Panc1 (cell line): ENCODE results near the gene C1QC. TPM values are rescaled to one million over a fixed set of nuclear protein-coding genes. Genes with fewer than 3 reads are reported as not detected.

Experiments used
- ATAC-seq: fragments of 200-7000 bp; cut with Tn5 transposase; 2 replicates; pipeline ENCODE4 v1.9.1; 2020; ENCODE audit warnings: mild to moderate bottlenecking, moderate library complexity
- BruUV-seq: library from RNA; stranded (reverse); fragments of 400-500 nt; replicated peaks from 2 replicates; lab custom pipeline; 2021; lab: Mats Ljungman, UMichigan
- CTCF ChIA-PET: fragments of 300-600 bp; sonication (Branson Sonifier 250); formaldehyde crosslinking; loops from one replicate; lab custom pipeline; 2022; ENCODE audit warnings: antibody characterized with exemption; lab: Charles Lee
- POLR2A ChIA-PET: fragments of 300-600 bp; sonication (Branson Sonifier 250); formaldehyde crosslinking; loops from one replicate; lab custom pipeline; 2022; ENCODE audit warnings: antibody characterized with exemption; lab: Charles Lee
- DNase-seq: peaks from one replicate; pipeline ENCODE4 v3.0.0-alpha.2; 2010; ENCODE audit warnings: low read depth, low spot score
- H3K27ac ChIP-seq: 2 replicates; pipeline ENCODE4 v1.5.1; 2011; ENCODE audit warnings: mild to moderate bottlenecking, low read length, inconsistent platforms
- H3K27me3 ChIP-seq: fragments of 200-500 bp; sonication (Bioruptor generic); 2 replicates; pipeline ENCODE4 v1.6.0; 2014; ENCODE audit warnings: low read length, inconsistent platforms; ENCODE audit not compliant: control insufficient read depth, insufficient read depth
- H3K36me3 ChIP-seq: fragments of 200-500 bp; sonication (Bioruptor generic); 2 replicates; pipeline ENCODE4 v1.5.1; 2014; ENCODE audit warnings: inconsistent platforms, mild to moderate bottlenecking, low read length, moderate library complexity; ENCODE audit not compliant: control insufficient read depth, insufficient read depth
- H3K4me1 ChIP-seq: 2 replicates; pipeline ENCODE4 v1.5.1; 2011; ENCODE audit warnings: inconsistent platforms, mild to moderate bottlenecking, low read length, moderate library complexity; ENCODE audit not compliant: control insufficient read depth, insufficient read depth
- H3K4me3 ChIP-seq, 2 experiments: 2 replicates each; pipeline ENCODE4 v1.5.1; 2011 to 2012; ENCODE audit warnings: low read depth in 2 of 2, low read length in 2 of 2, mild to moderate bottlenecking in 2 of 2, inconsistent platforms in 1 of 2, moderate library complexity in 1 of 2
- H3K9me3 ChIP-seq: fragments of 200-500 bp; sonication (Bioruptor generic); 2 replicates; pipeline ENCODE4 v1.5.1; 2014; ENCODE audit warnings: low read depth, mild to moderate bottlenecking, inconsistent platforms, low read length, moderate library complexity; ENCODE audit not compliant: control insufficient read depth, insufficient read depth
- CTCF ChIP-seq: fragments of 450-650 bp; IDR thresholded peaks from 2 replicates; pipeline ENCODE4 v1.5.1; 2017; ENCODE audit warnings: mild to moderate bottlenecking
- POLR2AphosphoS5 ChIP-seq: IDR thresholded peaks from 2 replicates; pipeline ENCODE4 v1.6.1; 2012; ENCODE audit warnings: mild to moderate bottlenecking, low read depth, low read length, moderate library complexity
- REST ChIP-seq, 2 experiments: IDR thresholded peaks; 2 replicates each; pipeline ENCODE4 v1.6.1; 2011 to 2012; ENCODE audit warnings: low read depth in 2 of 2, control low read depth in 1 of 2, low read length in 1 of 2, mild to moderate bottlenecking in 1 of 2, moderate library complexity in 1 of 2; ENCODE audit not compliant: insufficient read depth in 1 of 2
- SIN3A ChIP-seq: IDR thresholded peaks from 2 replicates; pipeline ENCODE4 v1.6.1; 2012; ENCODE audit warnings: low read depth, mild to moderate bottlenecking, low read length, moderate library complexity, borderline replicate concordance; ENCODE audit not compliant: insufficient read depth
- TCF7L2 ChIP-seq: IDR thresholded peaks from 2 replicates; pipeline ENCODE4 v1.6.1; 2011; ENCODE audit warnings: mild to moderate bottlenecking, low read depth, low read length, inconsistent platforms
- in situ Hi-C: cut with HindIII; loops from 2 replicates; pipeline ENCODE4 v1.10.0; 2016; ENCODE audit warnings: low sequenced_read_pairs, low pct_unique_long_range_greater_than_20kb
- intact Hi-C: fragments of 100-400 bp; cut with micrococcal nuclease; formaldehyde crosslinking; loops from one replicate; pipeline ENCODE4 v1.10.0; 2022; ENCODE audit not compliant: unreplicated experiment
- total RNA-seq: library from RNA; stranded (reverse); gene quantifications from one replicate; pipeline ENCODE4 v1.2.1, GENCODE V29; 2021; ENCODE audit not compliant: unreplicated experiment

The C1QC gene
- total RNA-seq, 1 experiment from 2014 or later, result 0.64 TPM

- no peaks in the 10 kb centered on the region for H3K4me1 ChIP-seq
- CTCF ChIA-PET, result interaction anchor here (0.7 kb wide), 1 partner anchor 110 kb away, joined by 5 read pairs; no protein-coding TSS in a partner anchor
- no peaks in the 10 kb centered on the region for H3K36me3 ChIP-seq
- no peaks in the 10 kb centered on the region for H3K9me3 ChIP-seq
- H3K4me3 ChIP-seq, result no peak overlapping the region
- no peak for TF ChIP-seq TCF7L2
- no peak for TF ChIP-seq SIN3A
- no peak for TF ChIP-seq POLR2AphosphoS5
- no peak for TF ChIP-seq REST (IDR thresholded peaks at IDR 0.05; ENCODE audit: insufficient read depth in 1 of 2, low read depth in 2 of 2, low read length in 1 of 2)
- no peak for TF ChIP-seq CTCF
- DNase-seq, result no peak
- POLR2A ChIA-PET, result no interaction called here
- H3K27ac ChIP-seq, result no peak overlapping the region
- no peaks in the 10 kb centered on the region; the same call in 1 of the 2 replicates for H3K27me3 ChIP-seq
- BruUV-seq, result no TSS peak
- in situ Hi-C loops (no loop called here), intact Hi-C loops (no loop called here)
- ATAC-seq, result no peak
These were observed 8.8 kb downstream of the C1QC start for GRCh38 chr1:22651941-22652856.

- Histone ChIP-seq H3K9me3 (no peaks in the 10 kb centered on the region), H3K4me3 (no peak within 1 kb of the TSS), H3K27me3 (no peaks in the 10 kb centered on the region; the same call in 1 of the 2 replicates), H3K4me1 (no peaks in the 10 kb centered on the region), H3K27ac (no peak within 1 kb of the TSS), H3K36me3 (no peaks in the 10 kb centered on the region)
- no TSS peak for BruUV-seq
- in situ Hi-C loops, result no loop called here
- ChIA-PET POLR2A (no interaction called here), CTCF (no interaction called here)
- no peak for DNase-seq
- no peak for ATAC-seq
- intact Hi-C loops, result no loop called here
- TF ChIP-seq SIN3A (no peak), REST (IDR thresholded peaks at IDR 0.05; ENCODE audit: insufficient read depth in 1 of 2, low read depth in 2 of 2, low read length in 1 of 2) (no peak), CTCF (no peak), POLR2AphosphoS5 (no peak), TCF7L2 (no peak)
These were observed 9.5 kb downstream of the C1QC start, which contains the start of gene C1QB for GRCh38 chr1:22652881-22653316. TSS of gene C1QB (plus strand) at chr1:22653236. CDS start at chr1:22659463, 6,227 bp downstream.
